Chondrocyte (in vitro differentiated cells): ENCODE measurements around the gene RBM19. TPM values are rescaled to one million over a fixed set of nuclear protein-coding genes. Genes with fewer than 3 reads are reported as not detected.

Experiments used
- DNase-seq: peaks from one replicate; pipeline ENCODE4 v3.0.0; 2021; ENCODE audit warnings: mixed read lengths, low spot score
- H3K27ac Mint-ChIP-seq: one replicate; pipeline ENCODE4 v1.8.0; 2021; ENCODE audit warnings: mild to moderate bottlenecking, moderate library complexity, mixed read lengths; ENCODE audit not compliant: unreplicated experiment
- H3K27me3 Mint-ChIP-seq: 2 replicates; pipeline ENCODE4 v1.8.0; 2021; ENCODE audit warnings: low read depth, mixed read lengths
- H3K36me3 Mint-ChIP-seq: 2 replicates; pipeline ENCODE4 v1.8.0; 2021; ENCODE audit warnings: low read depth, mixed read lengths
- H3K4me1 Mint-ChIP-seq: 2 replicates; pipeline ENCODE4 v1.8.0; 2021; ENCODE audit warnings: low read depth, mild to moderate bottlenecking, mixed read lengths
- H3K4me3 Mint-ChIP-seq: one replicate; pipeline ENCODE4 v1.8.0; 2021; ENCODE audit warnings: mild to moderate bottlenecking, moderate library complexity, mixed read lengths; ENCODE audit not compliant: unreplicated experiment
- H3K9me3 Mint-ChIP-seq: 2 replicates; pipeline ENCODE4 v1.8.0; 2021; ENCODE audit warnings: low read depth, mixed read lengths
- CTCF ChIP-seq: fragments of 200-600 bp; sonication (generic); IDR thresholded peaks from 2 replicates; pipeline ENCODE4 v1.5.0; 2021; ENCODE audit warnings: antibody characterized with exemption, mild to moderate bottlenecking, moderate library complexity
- total RNA-seq: library from RNA; stranded (reverse); gene quantifications from 3 replicates; pipeline ENCODE4 v1.2.1, GENCODE V29; 2021

RBM19 gene
- total RNA-seq, 1 donor from 2014 or later = 16.2 TPM

GRCh38 chr12:113983777-113984448 is 17.8 kb upstream of the RBM19 start:
- Mint-ChIP-seq H3K4me3 (no peak overlapping the region), H3K27ac (no peak overlapping the region), H3K4me1 (no peaks in the 10 kb centered on the region), H3K36me3 (no peaks in the 10 kb centered on the region), H3K27me3 (peaks cover 32% of the 10 kb centered on the region), H3K9me3 (no peaks in the 10 kb centered on the region)
- no peak for DNase-seq
- no peak for TF ChIP-seq CTCF

GRCh38 chr12:113983265-113983664 is 17.1 kb upstream of the RBM19 start:
- H3K9me3 Mint-ChIP-seq = no peaks in the 10 kb centered on the region
- H3K36me3 Mint-ChIP-seq = no peaks in the 10 kb centered on the region
- peaks cover 34% of the 10 kb centered on the region for H3K27me3 Mint-ChIP-seq
- no peaks in the 10 kb centered on the region for H3K4me1 Mint-ChIP-seq
- no peak overlapping the region for H3K4me3 Mint-ChIP-seq
- no peak overlapping the region for H3K27ac Mint-ChIP-seq
- no peak for TF ChIP-seq CTCF
- DNase-seq = no peak

GRCh38 chr12:113981876-113982275 is 15.8 kb upstream of the RBM19 start:
- Mint-ChIP-seq H3K4me3 (no peak overlapping the region), H3K27ac (no peak overlapping the region), H3K4me1 (no peaks in the 10 kb centered on the region), H3K36me3 (no peaks in the 10 kb centered on the region), H3K9me3 (no peaks in the 10 kb centered on the region), H3K27me3 (peaks cover 30% of the 10 kb centered on the region)
- DNase-seq = no peak
- TF ChIP-seq CTCF = no peak

GRCh38 chr12:113980537-113981337 is 14.6 kb upstream of the RBM19 start:
- peak; percentile 93 for TF ChIP-seq CTCF
- Mint-ChIP-seq H3K36me3 (no peaks in the 10 kb centered on the region), H3K4me3 (no peak overlapping the region), H3K27ac (no peak overlapping the region), H3K9me3 (no peaks in the 10 kb centered on the region), H3K27me3 (peaks cover 38% of the 10 kb centered on the region), H3K4me1 (no peaks in the 10 kb centered on the region)
- no peak for DNase-seq

- DNase-seq = no peak
- TF ChIP-seq CTCF = no peak
- no peaks in the 10 kb centered on the region for H3K36me3 Mint-ChIP-seq
- H3K4me1 Mint-ChIP-seq = no peaks in the 10 kb centered on the region
- H3K27me3 Mint-ChIP-seq = peaks cover 40% of the 10 kb centered on the region
- H3K4me3 Mint-ChIP-seq = no peak overlapping the region
- no peaks in the 10 kb centered on the region for H3K9me3 Mint-ChIP-seq
- no peak overlapping the region for H3K27ac Mint-ChIP-seq
These were observed 13.9 kb upstream of the RBM19 start for GRCh38 chr12:113980054-113980453.
